HG03521 (cell line): ENCODE measurements around the gene IRF9.

Experiments used
- ATAC-seq: cut with Tn5 transposase; IDR thresholded peaks from one replicate; pipeline ENCODE4 v1.9.1; 2021; ENCODE audit warnings: mild to moderate bottlenecking, moderate library complexity; ENCODE audit not compliant: unreplicated experiment

Gene IRF9

GRCh38 chr14:24211311-24211710, 50.2 kb downstream of the IRF9 start:
- no peak for ATAC-seq

GRCh38 chr14:24212924-24213865, 52.1 kb downstream of the IRF9 start, which contains the start of gene CHMP4A:
Gene CHMP4A (minus strand): TSS chr14:24213488. CDS start chr14:24213439, 49 bp downstream.
- peak; percentile 82 for ATAC-seq

GRCh38 chr14:24213866-24214662, 53.0 kb downstream of the IRF9 start:
- ATAC-seq, result no peak

- peak; percentile 47 for ATAC-seq
Measured at GRCh38 chr14:24215495-24216344, 54.7 kb downstream of the IRF9 start, which contains the start of gene MDP1. Gene MDP1 (minus strand): TSS chr14:24216066. CDS start chr14:24215955, 111 bp downstream.
